Smooth muscle cell (in vitro differentiated cells): ENCODE results near the gene TUSC1. TPM values are rescaled to one million over a fixed set of nuclear protein-coding genes. Genes with fewer than 3 reads are reported as not detected.
A peak's percentile ranks its signal among the peaks of the same experiment; 100 is the strongest.
"Not testable (repeated sequence)": the region's sequence is repeated elsewhere in the genome, so short reads cannot be mapped to it uniquely, and the experiment has no call there.

ENCODE experiments used
- DNase-seq: peaks from one replicate; lab custom pipeline; 2025; ENCODE audit not compliant: unreplicated experiment; lab: John Stamatoyannopoulos, UW
- H2AFZ ChIP-seq: fragments of 200-600 bp; sonication (generic); 2 replicates; pipeline ENCODE4 v1.6.0; 2016; ENCODE audit warnings: antibody characterized with exemption, low read depth, mild to moderate bottlenecking
- H3F3A ChIP-seq: fragments of 200-600 bp; sonication (generic); 2 replicates; pipeline ENCODE4 v1.6.0; 2017; ENCODE audit warnings: antibody characterized with exemption, low read depth
- H3K27ac ChIP-seq: fragments of 200-600 bp; sonication (generic); 2 replicates; pipeline ENCODE4 v1.5.1; 2016; ENCODE audit warnings: low read depth, mild to moderate bottlenecking
- H3K27me3 ChIP-seq: fragments of 200-600 bp; sonication (generic); 2 replicates; pipeline ENCODE4 v1.6.1; 2016; ENCODE audit warnings: low read depth, mild to moderate bottlenecking
- H3K36me3 ChIP-seq: fragments of 200-600 bp; sonication (generic); 2 replicates; pipeline ENCODE4 v1.5.1; 2016; ENCODE audit warnings: low read depth
- H3K4me1 ChIP-seq: fragments of 200-600 bp; sonication (generic); 2 replicates; pipeline ENCODE4 v1.5.1; 2016; ENCODE audit warnings: low read depth
- H3K4me2 ChIP-seq: fragments of 200-600 bp; sonication (generic); 2 replicates; pipeline ENCODE4 v1.6.0; 2016; ENCODE audit warnings: mild to moderate bottlenecking
- H3K4me3 ChIP-seq: fragments of 200-600 bp; sonication (generic); 2 replicates; pipeline ENCODE4 v1.5.1; 2016; ENCODE audit warnings: mild to moderate bottlenecking
- H3K79me2 ChIP-seq: fragments of 200-600 bp; sonication (generic); 2 replicates; pipeline ENCODE4 v1.6.0; 2016; ENCODE audit warnings: low read depth, mild to moderate bottlenecking
- H3K9ac ChIP-seq: fragments of 200-600 bp; sonication (generic); 2 replicates; pipeline ENCODE4 v1.6.0; 2016; ENCODE audit warnings: low read depth
- H3K9me3 ChIP-seq: fragments of 200-600 bp; sonication (generic); replicated peaks from 2 replicates; pipeline ENCODE4 v1.5.1; 2016; ENCODE audit warnings: low read depth
- H4K20me1 ChIP-seq: fragments of 200-600 bp; sonication (generic); 2 replicates; pipeline ENCODE4 v1.6.0; 2016; ENCODE audit warnings: low read depth
- CTCF ChIP-seq: fragments of 200-600 bp; sonication (generic); IDR thresholded peaks from 2 replicates; pipeline ENCODE4 v1.5.1; 2017; ENCODE audit warnings: borderline replicate concordance, mild to moderate bottlenecking, antibody characterized with exemption; ENCODE audit not compliant: insufficient read depth, poor library complexity, severe bottlenecking
- WGBS: methylation state at CpG from one replicate; pipeline ENCODE4 v1.1.7; 2016; ENCODE audit warnings: low lambda C conversion rate; 5-methylcytosine and 5-hydroxymethylcytosine counted together
- polyA plus RNA-seq: library from polyadenylated mRNA; unstranded; fragments of >200 nt; fragmentation: Nextera tagmentation; extraction: Ambion mirVana; gene quantifications from 2 replicates; pipeline ENCODE4 v1.2.1, GENCODE V29; 2016
- total RNA-seq: library from RNA; depleted of rRNA; stranded (reverse); fragments of >200 nt; gene quantifications from 2 replicates; pipeline ENCODE4 v1.2.3, GENCODE V29; 2014

TUSC1 gene
- total and polyA plus RNA-seq, 2 experiments from 2014 or later = 7.9 to 10.6 TPM

GRCh38 chr9:25677301-25678146 is 720 bp downstream of the TUSC1 start:
- H4K20me1 ChIP-seq = no peaks in the 10 kb centered on the region
- no peaks in the 10 kb centered on the region for H3K27me3 ChIP-seq
- H3K27ac ChIP-seq = peak overlapping the region; percentile 86
- H3F3A ChIP-seq = peaks cover 7% of the 10 kb centered on the region
- 46% methylated on average over 70 of the region's 77 CpGs for WGBS
- H3K4me3 ChIP-seq = peak overlapping the region; percentile 59
- no peaks in the 10 kb centered on the region for H3K79me2 ChIP-seq
- peak overlapping the region; percentile 65 for H2AFZ ChIP-seq
- DNase-seq = no peak
- H3K4me1 ChIP-seq = no peaks in the 10 kb centered on the region
- H3K9me3 ChIP-seq = no peaks in the 10 kb centered on the region
- H3K4me2 ChIP-seq = peak overlapping the region; percentile 80
- H3K9ac ChIP-seq = peak overlapping the region; percentile 73
- H3K36me3 ChIP-seq = no peaks in the 10 kb centered on the region
- TF ChIP-seq CTCF = no peak

GRCh38 chr9:25675858-25676257 is 2.4 kb downstream of the TUSC1 start:
- not testable (repeated sequence) for DNase-seq, H3K4me3 ChIP-seq, H2AFZ ChIP-seq, H4K20me1 ChIP-seq, H3K36me3 ChIP-seq, H3K9ac ChIP-seq, H3F3A ChIP-seq, H3K79me2 ChIP-seq, H3K4me1 ChIP-seq, H3K4me2 ChIP-seq, H3K9me3 ChIP-seq, H3K27me3 ChIP-seq, H3K27ac ChIP-seq
- WGBS = 33% methylated on average over 2 of the region's 2 CpGs

- H4K20me1 ChIP-seq = no peaks in the 10 kb centered on the region
- no peak overlapping the region for H3K4me2 ChIP-seq
- H3K36me3 ChIP-seq = no peaks in the 10 kb centered on the region
- no peak for TF ChIP-seq CTCF
- no peak overlapping the region for H3K9ac ChIP-seq
- DNase-seq = no peak
- no peaks in the 10 kb centered on the region for H3K4me1 ChIP-seq
- H3K4me3 ChIP-seq = no peak overlapping the region
- H2AFZ ChIP-seq = no peak overlapping the region
- no peaks in the 10 kb centered on the region for H3K79me2 ChIP-seq
- no peaks in the 10 kb centered on the region for H3K9me3 ChIP-seq
- WGBS = 81% methylated on average over 2 of the region's 2 CpGs
- H3K27me3 ChIP-seq = no peaks in the 10 kb centered on the region
- H3F3A ChIP-seq = no peaks in the 10 kb centered on the region
- H3K27ac ChIP-seq = no peak overlapping the region
Measured at GRCh38 chr9:25658571-25658970, 19.7 kb downstream of the TUSC1 start.

- H3K36me3 ChIP-seq = no peaks in the 10 kb centered on the region
- no peak for DNase-seq
- H3F3A ChIP-seq = no peaks in the 10 kb centered on the region
- no peaks in the 10 kb centered on the region for H3K4me1 ChIP-seq
- WGBS = 67% methylated on average over 2 of the region's 2 CpGs
- no peaks in the 10 kb centered on the region for H3K9me3 ChIP-seq
- no peak overlapping the region for H3K4me3 ChIP-seq
- H3K79me2 ChIP-seq = no peaks in the 10 kb centered on the region
- no peak overlapping the region for H3K4me2 ChIP-seq
- no peak overlapping the region for H3K27ac ChIP-seq
- no peak for TF ChIP-seq CTCF
- no peak overlapping the region for H2AFZ ChIP-seq
- no peaks in the 10 kb centered on the region for H4K20me1 ChIP-seq
- H3K9ac ChIP-seq = no peak overlapping the region
- no peaks in the 10 kb centered on the region for H3K27me3 ChIP-seq
Measured at GRCh38 chr9:25654417-25654816, 23.8 kb downstream of the TUSC1 start.
